ENCODE data around the gene NRIP1.

Gene NRIP1

GRCh38 chr21:15029077-15029476 is 35.7 kb downstream of the NRIP1 start:
- no peak for TF ChIP-seq CTCF (conservative IDR thresholded peaks at IDR 0.05; ENCODE audit: low read depth, low read length)
- H3K4me3 ChIP-seq (ENCODE audit: low read length) = no peak overlapping the region
- no peak for DNase-seq (ENCODE audit: low read depth)

GRCh38 chr21:15028186-15028585 is 36.6 kb downstream of the NRIP1 start:
- TF ChIP-seq CTCF (conservative IDR thresholded peaks at IDR 0.05; ENCODE audit: low read depth, low read length) = no peak
- DNase-seq (ENCODE audit: low read depth) = no peak

GRCh38 chr21:15027056-15027455 is 37.7 kb downstream of the NRIP1 start:
- DNase-seq (ENCODE audit: low read depth) = no peak
- no peak overlapping the region for H3K4me3 ChIP-seq (ENCODE audit: low read length)
- TF ChIP-seq CTCF (conservative IDR thresholded peaks at IDR 0.05; ENCODE audit: low read depth, low read length) = no peak

More at GRCh38 chr21:15028186-15028585, 36.6 kb downstream of the NRIP1 start:
- no peak overlapping the region for H3K4me3 ChIP-seq (ENCODE audit: low read length)

- no peak for DNase-seq (ENCODE audit: low read depth)
- no peak overlapping the region for H3K4me3 ChIP-seq (ENCODE audit: low read length)
- TF ChIP-seq CTCF (conservative IDR thresholded peaks at IDR 0.05; ENCODE audit: low read depth, low read length) = no peak
Measured at GRCh38 chr21:15026370-15026769, 38.4 kb downstream of the NRIP1 start.

GRCh38 chr21:15023776-15024175 is 41.0 kb downstream of the NRIP1 start:
- no peak for DNase-seq (ENCODE audit: low read depth)
- no peak for TF ChIP-seq CTCF (conservative IDR thresholded peaks at IDR 0.05; ENCODE audit: low read depth, low read length)
- H3K4me3 ChIP-seq (ENCODE audit: low read length) = no peak overlapping the region

GRCh38 chr21:15022608-15023261 is 42.1 kb downstream of the NRIP1 start:
- no peak for TF ChIP-seq CTCF (conservative IDR thresholded peaks at IDR 0.05; ENCODE audit: low read depth, low read length)
- no peak for DNase-seq (ENCODE audit: low read depth)
- H3K4me3 ChIP-seq (ENCODE audit: low read length) = no peak overlapping the region

GRCh38 chr21:15020797-15021196 is 44.0 kb downstream of the NRIP1 start:
- H3K4me3 ChIP-seq (ENCODE audit: low read length) = no peak overlapping the region
- no peak for TF ChIP-seq CTCF (conservative IDR thresholded peaks at IDR 0.05; ENCODE audit: low read depth, low read length)
- DNase-seq (ENCODE audit: low read depth) = no peak

Measured in retinal pigment epithelial cell (primary cell).